ENCODE results near the gene PMEL. TPM values are rescaled to one million over a fixed set of nuclear protein-coding genes. Genes with fewer than 3 reads are reported as not detected.

Gene PMEL
- total RNA-seq, 6 donors from 2014 or later: 0.91 to 45.1 (median 1.5) TPM

GRCh38 chr12:55955344-55955743 lies 10.5 kb downstream of the PMEL start:
- Histone ChIP-seq H3K4me3 (no peak overlapping the region), H3K4me1 (no peaks in the 10 kb centered on the region), H3K9me3 (no peaks in the 10 kb centered on the region), H3K27me3 (no peaks in the 10 kb centered on the region), H3K27ac (no peak overlapping the region), H3K36me3 (peaks cover 0 to 34% (median 28%) of the 10 kb centered on the region in 4 donors)
- DNase-seq: peak in 1 of 2 donors; percentile 51
- ATAC-seq (ENCODE audit: low FRiP score in 2 of 2): no peak
- WGBS, 2 donors: 90 to 96% methylated on average over 4 of the region's 4 CpGs
- TF ChIP-seq CTCF (IDR thresholded peaks at IDR 0.05) (no peak), POLR2A (IDR thresholded peaks at IDR 0.05) (no peak), POLR2AphosphoS5 (IDR thresholded peaks at IDR 0.05) (no peak), EP300 (IDR thresholded peaks at IDR 0.05) (no peak)

DNA sequence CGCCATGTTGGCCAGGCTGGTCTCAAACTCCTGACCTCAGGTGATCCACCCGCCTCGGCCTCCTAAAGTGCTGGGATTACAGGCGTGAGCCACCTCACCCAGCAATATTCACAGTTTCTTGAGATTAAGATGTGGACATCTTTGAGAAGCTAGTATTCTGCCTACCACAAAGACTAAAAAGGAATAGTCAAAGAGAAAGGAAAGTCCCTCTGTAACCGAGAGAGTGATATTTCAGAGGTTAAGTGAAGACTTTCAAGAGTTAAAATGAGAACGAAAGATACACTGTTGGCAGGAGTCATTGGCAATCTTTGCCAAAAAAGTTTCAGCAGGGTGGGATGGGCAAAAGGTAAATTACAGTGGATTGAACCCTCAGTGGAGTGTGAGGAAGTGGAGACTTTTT lies 19.3 kb downstream of the PMEL start:
- Histone ChIP-seq H3K27me3 (no peaks in the 10 kb centered on the region), H3K36me3 (peaks cover 4 to 45% (median 18%) of the 10 kb centered on the region in 4 donors), H3K4me3 (no peak overlapping the region), H3K4me1 (no peaks in the 10 kb centered on the region), H3K9me3 (no peaks in the 10 kb centered on the region), H3K27ac (no peak overlapping the region)
- ATAC-seq (ENCODE audit: low FRiP score in 2 of 2): no peak
- DNase-seq: no peak
- TF ChIP-seq POLR2AphosphoS5 (IDR thresholded peaks at IDR 0.05) (no peak), POLR2A (IDR thresholded peaks at IDR 0.05) (no peak), EP300 (IDR thresholded peaks at IDR 0.05) (no peak), CTCF (IDR thresholded peaks at IDR 0.05) (no peak)
- WGBS, 2 donors: 83 to 87% methylated on average over 6 of the region's 6 CpGs

DNA sequence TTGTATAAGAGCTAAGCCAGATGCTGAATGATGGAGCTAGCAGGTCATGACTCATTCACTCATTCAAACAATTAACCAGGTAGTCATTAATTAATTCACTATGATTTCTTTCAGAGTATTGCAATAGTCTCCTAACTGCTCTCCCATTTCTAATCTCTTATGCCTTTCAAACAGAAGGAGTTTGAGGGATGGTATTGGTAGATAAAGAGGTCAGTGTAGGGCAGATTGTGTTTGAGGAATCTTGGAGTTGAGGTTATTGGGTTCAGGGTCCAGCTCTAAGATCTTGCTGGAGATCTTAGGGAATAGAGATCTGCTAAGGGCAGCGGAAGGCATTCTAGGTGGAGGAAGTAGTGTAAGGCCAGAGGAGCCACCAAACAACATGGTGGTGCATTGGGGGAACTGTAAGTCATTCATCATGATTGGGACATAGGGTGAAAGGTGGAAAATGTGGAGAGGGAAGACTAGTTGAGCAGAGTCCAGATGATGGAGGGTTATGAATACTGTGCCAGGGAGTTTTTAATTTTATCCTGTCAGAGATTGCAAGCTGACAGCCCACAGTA lies 23.2 kb downstream of the PMEL start:
- Histone ChIP-seq H3K4me1 (peaks cover 7 to 9% (median 8%) of the 10 kb centered on the region in 4 donors), H3K27ac (no peak overlapping the region), H3K9me3 (no peaks in the 10 kb centered on the region), H3K27me3 (no peaks in the 10 kb centered on the region), H3K4me3 (no peak overlapping the region), H3K36me3 (peaks cover 0 to 60% (median 10%) of the 10 kb centered on the region in 4 donors)
- no peak for DNase-seq
- 100% methylated on average over 1 of the region's 1 CpG for WGBS, 2 donors
- TF ChIP-seq EP300 (IDR thresholded peaks at IDR 0.05): no peak
- ATAC-seq (ENCODE audit: low FRiP score in 2 of 2): no peak

DNA sequence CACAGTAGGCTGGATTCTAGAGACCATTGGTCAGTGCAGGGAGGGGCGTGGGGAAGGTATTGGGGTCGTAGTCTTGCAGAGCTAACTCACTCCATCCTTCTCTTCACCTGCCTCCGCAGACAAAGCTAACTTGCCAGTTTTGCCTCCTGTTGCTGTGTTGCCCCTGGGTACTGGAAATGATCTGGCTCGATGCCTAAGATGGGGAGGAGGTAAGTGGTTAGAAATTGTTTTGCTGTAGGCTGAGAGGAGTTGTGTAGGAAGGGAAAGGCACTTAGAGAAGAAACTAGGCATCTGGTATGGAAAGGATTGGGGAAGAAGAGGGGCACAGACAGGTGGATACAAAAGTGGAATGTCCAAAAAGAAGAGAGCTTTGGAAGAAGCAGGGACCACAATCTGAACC lies 23.8 kb downstream of the PMEL start:
- DNase-seq (no peak), ATAC-seq (ENCODE audit: low FRiP score in 2 of 2) (no peak)
- TF ChIP-seq EP300 (IDR thresholded peaks at IDR 0.05) (no peak), CTCF (IDR thresholded peaks at IDR 0.05) (no peak), POLR2A (IDR thresholded peaks at IDR 0.05) (no peak), POLR2AphosphoS5 (IDR thresholded peaks at IDR 0.05) (no peak)
- H3K4me1 ChIP-seq: peaks cover 7 to 9% (median 8%) of the 10 kb centered on the region in 4 donors
- H3K4me3 ChIP-seq: no peak overlapping the region
- peaks cover 0 to 64% (median 10%) of the 10 kb centered on the region in 4 donors for H3K36me3 ChIP-seq
- 80 to 91% methylated on average over 4 of the region's 4 CpGs for WGBS, 2 donors
- H3K27me3 ChIP-seq: no peaks in the 10 kb centered on the region
- no peak overlapping the region for H3K27ac ChIP-seq
- no peaks in the 10 kb centered on the region for H3K9me3 ChIP-seq

DNA sequence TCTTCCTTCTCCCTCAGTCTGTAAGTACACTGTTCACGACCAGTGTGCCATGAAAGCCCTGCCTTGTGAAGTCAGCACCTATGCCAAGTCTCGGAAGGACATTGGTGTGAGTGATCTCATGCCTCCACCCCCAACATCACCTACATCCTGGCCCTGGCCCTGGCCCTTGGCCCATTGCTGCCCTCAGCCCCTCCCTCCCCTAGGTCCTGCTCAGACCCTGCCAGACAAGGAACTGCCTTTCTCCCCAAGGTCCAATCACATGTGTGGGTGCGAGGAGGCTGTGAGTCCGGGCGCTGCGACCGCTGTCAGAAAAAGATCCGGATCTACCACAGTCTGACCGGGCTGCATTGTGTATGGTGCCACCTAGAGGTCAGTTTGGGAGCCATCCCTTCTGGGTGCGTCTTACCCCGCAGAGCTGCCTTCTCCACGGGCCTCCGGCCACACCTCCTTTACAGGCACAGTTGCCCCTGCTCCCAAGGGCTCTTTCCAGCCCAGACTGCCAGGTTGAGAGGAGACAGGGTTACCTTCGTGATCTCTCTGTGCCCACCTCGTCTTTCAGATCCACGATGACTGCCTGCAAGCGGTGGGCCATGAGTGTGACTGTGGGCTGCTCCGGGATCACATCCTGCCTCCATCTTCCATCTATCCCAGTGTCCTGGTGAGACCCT lies 25.6 kb downstream of the PMEL start:
- H3K27me3 ChIP-seq: no peaks in the 10 kb centered on the region
- H3K27ac ChIP-seq: peak overlapping the region in 2 of 4 donors; percentile 31 to 45
- TF ChIP-seq POLR2A (IDR thresholded peaks at IDR 0.05): no peak
- peak; percentile 85 to 93 (median 91) for TF ChIP-seq CTCF (IDR thresholded peaks at IDR 0.05)
- TF ChIP-seq POLR2AphosphoS5 (IDR thresholded peaks at IDR 0.05): peak in 1 of 2 donors; percentile 54
- TF ChIP-seq EP300 (IDR thresholded peaks at IDR 0.05): no peak
- WGBS, 2 donors: 17 to 34% methylated on average over 9 to 18 of the region's 18 CpGs
- DNase-seq (peak; percentile 80 to 92), ATAC-seq (ENCODE audit: low FRiP score in 2 of 2) (peak; percentile 94 to 96)
- H3K4me3 ChIP-seq: peak overlapping the region in 2 of 4 donors; percentile 17 to 24
- H3K9me3 ChIP-seq: no peaks in the 10 kb centered on the region
- peaks cover 0 to 56% (median 10%) of the 10 kb centered on the region in 4 donors for H3K36me3 ChIP-seq
- peaks cover 7 to 9% (median 8%) of the 10 kb centered on the region in 4 donors for H3K4me1 ChIP-seq

Measured in upper lobe of left lung (tissue), 6 donors.